Left ventricle myocardium inferior (tissue), 1 donor: Measurements from ENCODE around the gene ZNF132. TPM values are rescaled to one million over a fixed set of nuclear protein-coding genes. Genes with fewer than 3 reads are reported as not detected.

Experiments used
- DNase-seq: peaks from one replicate; pipeline ENCODE4 v3.0.0-alpha.2; 2020
- H3K27ac ChIP-seq: fragments of 200-600 bp; replicated peaks from 2 replicates; pipeline ENCODE4 v1.8.0; 2021
- H3K27me3 ChIP-seq: fragments of 200-600 bp; 2 replicates; pipeline ENCODE4 v1.8.0; 2021; ENCODE audit warnings: low read depth
- H3K36me3 ChIP-seq: fragments of 200-600 bp; 2 replicates; pipeline ENCODE4 v1.8.0; 2021
- H3K4me1 ChIP-seq: fragments of 200-600 bp; 2 replicates; pipeline ENCODE4 v1.8.0; 2021
- H3K4me3 ChIP-seq: fragments of 200-600 bp; 2 replicates; pipeline ENCODE4 v1.8.0; 2021; ENCODE audit warnings: mild to moderate bottlenecking, moderate library complexity
- H3K9me3 ChIP-seq: fragments of 200-600 bp; replicated peaks from 2 replicates; pipeline ENCODE4 v1.8.0; 2021
- CTCF ChIP-seq: fragments of 200-600 bp; IDR thresholded peaks from 2 replicates; pipeline ENCODE4 v1.8.0; 2021; ENCODE audit warnings: antibody characterized with exemption, mild to moderate bottlenecking, borderline replicate concordance
- intact Hi-C: fragments of 100-400 bp; cut with micrococcal nuclease; formaldehyde crosslinking; loops from one replicate; pipeline ENCODE4 v1.11.0; 2022
- total RNA-seq: library from RNA; stranded (reverse); fragmentation: NEBNext Ultra II Directional; extraction: Animal tissue kit (Norgen Biotek cat#: 25700); gene quantifications from one replicate; pipeline ENCODE4 v1.2.1, GENCODE V29; 2021
- donor health status: DM: no; HTN: yes; CAD: no; lungs with severe emphysema.

Gene ZNF132
- total RNA-seq, 1 donor from 2014 or later: 5.7 TPM

- Histone ChIP-seq H3K36me3 (peaks cover 24% of the 10 kb centered on the region), H3K27ac (no peak overlapping the region), H3K27me3 (no peaks in the 10 kb centered on the region), H3K4me1 (peaks cover 21% of the 10 kb centered on the region), H3K9me3 (no peaks in the 10 kb centered on the region), H3K4me3 (no peak overlapping the region)
- no peak for DNase-seq
- intact Hi-C loops: no loop called here
- no peak for TF ChIP-seq CTCF
These were observed 40.0 kb upstream of the ZNF132 start for GRCh38 chr19:58479736-58480480.

- Histone ChIP-seq H3K27ac (no peak overlapping the region), H3K27me3 (no peaks in the 10 kb centered on the region), H3K9me3 (no peaks in the 10 kb centered on the region), H3K36me3 (peaks cover 24% of the 10 kb centered on the region), H3K4me1 (peaks cover 25% of the 10 kb centered on the region), H3K4me3 (no peak overlapping the region)
- intact Hi-C loops: no loop called here
- TF ChIP-seq CTCF: no peak
- no peak for DNase-seq
These were observed 39.4 kb upstream of the ZNF132 start for GRCh38 chr19:58479303-58479702.

GRCh38 chr19:58477871-58478270, 37.9 kb upstream of the ZNF132 start:
- DNase-seq: no peak
- intact Hi-C loops: no loop called here
- H3K9me3 ChIP-seq: no peaks in the 10 kb centered on the region
- H3K27me3 ChIP-seq: no peaks in the 10 kb centered on the region
- H3K36me3 ChIP-seq: peaks cover 32% of the 10 kb centered on the region
- no peak overlapping the region for H3K27ac ChIP-seq
- peaks cover 25% of the 10 kb centered on the region for H3K4me1 ChIP-seq
- no peak overlapping the region for H3K4me3 ChIP-seq
- no peak for TF ChIP-seq CTCF

GRCh38 chr19:58477130-58477529, 37.2 kb upstream of the ZNF132 start:
- DNase-seq: no peak
- Histone ChIP-seq H3K27me3 (no peaks in the 10 kb centered on the region), H3K4me3 (peak overlapping the region; percentile 77), H3K4me1 (peaks cover 25% of the 10 kb centered on the region), H3K36me3 (peaks cover 40% of the 10 kb centered on the region), H3K27ac (peak overlapping the region; percentile 96), H3K9me3 (no peaks in the 10 kb centered on the region)
- TF ChIP-seq CTCF: no peak
- intact Hi-C loops: no loop called here

- H3K9me3 ChIP-seq: no peaks in the 10 kb centered on the region
- peak overlapping the region; percentile 77 for H3K4me3 ChIP-seq
- no peak for DNase-seq
- H3K36me3 ChIP-seq: peaks cover 45% of the 10 kb centered on the region
- peak overlapping the region; percentile 96 for H3K27ac ChIP-seq
- TF ChIP-seq CTCF: no peak
- H3K4me1 ChIP-seq: peaks cover 25% of the 10 kb centered on the region
- H3K27me3 ChIP-seq: no peaks in the 10 kb centered on the region
- intact Hi-C loops: no loop called here
These were observed 36.6 kb upstream of the ZNF132 start for GRCh38 chr19:58476498-58477015.
